ENCODE results near the gene ARHGAP26. TPM values are rescaled to one million over a fixed set of nuclear protein-coding genes. Genes with fewer than 3 reads are reported as not detected.
A peak's percentile ranks its signal among the peaks of the same experiment; 100 is the strongest.
"Not testable (repeated sequence)": the region's sequence is repeated elsewhere in the genome, so short reads cannot be mapped to it uniquely, and the experiment has no call there.

ARHGAP26 gene
- total RNA-seq, 1 donor from 2014 or later = 17.1 TPM

GRCh38 chr5:142965258-142966120 is 195.3 kb downstream of the ARHGAP26 start:
- not testable (repeated sequence) for H3K36me3 ChIP-seq (ENCODE audit: control insufficient read depth, insufficient read depth, low read length); H3K4me3 ChIP-seq (ENCODE audit: low read depth, low read length); DNase-seq (ENCODE audit: low read depth); FAIRE-seq; H3K27me3 ChIP-seq (ENCODE audit: control insufficient read depth, insufficient read depth, low read length)
- peak; percentile 11 for TF ChIP-seq CTCF (IDR thresholded peaks at IDR 0.05; ENCODE audit: insufficient read depth, low read length, severe bottlenecking)

GRCh38 chr5:142966121-142966420 is 195.9 kb downstream of the ARHGAP26 start:
- Histone ChIP-seq H3K27me3 (ENCODE audit: control insufficient read depth, insufficient read depth, low read length) (no peaks in the 10 kb centered on the region), H3K36me3 (ENCODE audit: control insufficient read depth, insufficient read depth, low read length) (no peaks in the 10 kb centered on the region), H3K4me3 (ENCODE audit: low read depth, low read length) (no peak overlapping the region)
- peak; percentile 60 for DNase-seq (ENCODE audit: low read depth)
- FAIRE-seq = no peak
- TF ChIP-seq CTCF (IDR thresholded peaks at IDR 0.05; ENCODE audit: insufficient read depth, low read length, severe bottlenecking) = no peak

DNA sequence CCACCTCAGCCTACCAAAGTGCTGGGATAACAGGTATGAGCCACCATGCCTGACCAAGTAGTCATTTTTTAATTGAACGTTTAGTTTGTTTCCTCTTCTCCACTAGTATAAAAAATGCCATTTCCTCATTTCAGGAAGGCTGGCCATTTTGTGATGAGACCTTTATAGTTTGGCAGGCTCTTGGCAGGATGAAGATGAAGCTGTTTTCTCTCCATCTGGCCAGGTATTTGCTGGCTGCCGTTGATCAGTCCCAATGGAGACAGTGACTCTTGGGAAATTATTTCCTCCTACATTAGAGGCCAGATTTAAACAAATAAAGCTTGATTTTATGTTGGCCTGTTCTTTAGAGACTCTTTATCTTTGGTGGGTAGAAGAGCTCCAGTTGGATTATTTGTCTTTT is 199.0 kb downstream of the ARHGAP26 start:
- H3K27me3 ChIP-seq (ENCODE audit: control insufficient read depth, insufficient read depth, low read length) = no peaks in the 10 kb centered on the region
- DNase-seq (ENCODE audit: low read depth) (no peak), FAIRE-seq (no peak)
- H3K4me3 ChIP-seq (ENCODE audit: low read depth, low read length) = no peak overlapping the region
- no peak for TF ChIP-seq CTCF (IDR thresholded peaks at IDR 0.05; ENCODE audit: insufficient read depth, low read length, severe bottlenecking)
- H3K36me3 ChIP-seq (ENCODE audit: control insufficient read depth, insufficient read depth, low read length) = no peaks in the 10 kb centered on the region

- no peak for DNase-seq (ENCODE audit: low read depth)
- Histone ChIP-seq H3K27me3 (ENCODE audit: control insufficient read depth, insufficient read depth, low read length) (no peaks in the 10 kb centered on the region), H3K4me3 (ENCODE audit: low read depth, low read length) (no peak overlapping the region), H3K36me3 (ENCODE audit: control insufficient read depth, insufficient read depth, low read length) (no peaks in the 10 kb centered on the region)
- no peak for TF ChIP-seq CTCF (IDR thresholded peaks at IDR 0.05; ENCODE audit: insufficient read depth, low read length, severe bottlenecking)
- FAIRE-seq = no peak
Measured at GRCh38 chr5:142969624-142970439, 199.7 kb downstream of the ARHGAP26 start.

DNA sequence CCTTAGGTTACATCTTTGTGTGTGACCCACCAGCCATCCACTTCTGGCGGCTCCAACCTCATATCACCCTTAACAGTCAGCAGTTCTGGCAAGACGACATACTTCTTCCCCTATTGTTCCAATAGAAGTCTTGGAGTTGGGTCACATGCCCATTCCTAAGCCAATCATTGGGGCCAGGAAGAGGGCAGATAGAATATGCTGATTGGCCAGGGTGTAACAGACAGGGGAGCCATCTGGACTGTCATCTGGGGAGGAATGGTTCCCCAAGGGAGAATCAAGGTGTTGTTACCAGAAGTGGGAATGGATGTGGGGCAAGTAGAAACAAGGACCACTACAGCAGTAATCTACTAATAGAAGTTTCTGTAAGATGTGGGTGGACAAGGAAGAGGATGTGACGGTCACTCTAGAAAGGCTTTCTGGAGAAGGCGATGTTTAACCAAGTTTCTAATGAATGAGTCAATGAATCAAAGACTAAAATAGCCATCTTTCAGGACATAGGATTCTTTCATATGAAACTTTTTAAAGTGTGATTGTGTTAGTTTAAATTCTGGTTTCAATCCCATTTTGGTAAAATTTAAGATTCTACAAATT is 200.4 kb downstream of the ARHGAP26 start:
- peak; percentile 52 for FAIRE-seq
- no peaks in the 10 kb centered on the region for H3K36me3 ChIP-seq (ENCODE audit: control insufficient read depth, insufficient read depth, low read length)

More for the DNA sequence above, 200.4 kb downstream of the ARHGAP26 start:
- no peak for TF ChIP-seq CTCF (IDR thresholded peaks at IDR 0.05; ENCODE audit: insufficient read depth, low read length, severe bottlenecking)
- DNase-seq (ENCODE audit: low read depth) = peak; percentile 25
- no peaks in the 10 kb centered on the region for H3K27me3 ChIP-seq (ENCODE audit: control insufficient read depth, insufficient read depth, low read length)
- no peak overlapping the region for H3K4me3 ChIP-seq (ENCODE audit: low read depth, low read length)

Data from bronchial epithelial cell (primary cell).